Suprapubic skin (tissue), 4 donors: ENCODE results near the gene AKR7A2. TPM values are rescaled to one million over a fixed set of nuclear protein-coding genes. Genes with fewer than 3 reads are reported as not detected.

Source experiments
- DNase-seq, 2 donors: peaks; one replicate each; pipeline ENCODE4 v3.0.0-alpha.2; 2019; ENCODE audit warnings: low spot score in 2 of 2
- H3K27ac ChIP-seq: fragments of 200-600 bp; sonication (generic); one replicate; pipeline ENCODE4 v1.5.1; 2019
- H3K27me3 ChIP-seq: fragments of 200-600 bp; sonication (generic); one replicate; pipeline ENCODE4 v1.5.1; 2019
- H3K36me3 ChIP-seq: fragments of 200-600 bp; sonication (generic); one replicate; pipeline ENCODE4 v1.5.1; 2019
- H3K4me1 ChIP-seq: fragments of 200-600 bp; sonication (generic); one replicate; pipeline ENCODE4 v1.5.1; 2019
- H3K4me3 ChIP-seq: fragments of 200-600 bp; sonication (generic); one replicate; pipeline ENCODE4 v1.5.1; 2019; ENCODE audit warnings: mild to moderate bottlenecking
- H3K9me3 ChIP-seq: fragments of 200-600 bp; sonication (generic); one replicate; pipeline ENCODE4 v1.5.1; 2019
- CTCF ChIP-seq, 2 donors: fragments of 200-600 bp in 1 of 2; fragments of 450-650 bp in 1 of 2; sonication (generic) in 1 of 2; IDR thresholded peaks; one replicate each; pipeline ENCODE4 v1.5.1; 2016 to 2019; ENCODE audit warnings: antibody characterized with exemption in 2 of 2, mild to moderate bottlenecking in 1 of 2, moderate library complexity in 1 of 2
- EP300 ChIP-seq: sonication (generic); formaldehyde crosslinking; IDR thresholded peaks from one replicate; pipeline ENCODE4 v1.6.1; 2017; ENCODE audit warnings: antibody characterized with exemption
- POLR2A ChIP-seq, 2 donors: fragments of 450-650 bp; IDR thresholded peaks; one replicate each; pipeline ENCODE4 v1.6.1; 2017; ENCODE audit warnings: antibody characterized with exemption in 2 of 2, mild to moderate bottlenecking in 2 of 2, moderate library complexity in 2 of 2
- POLR2AphosphoS5 ChIP-seq, 3 donors: sonication (generic); formaldehyde crosslinking; IDR thresholded peaks; one replicate each; pipeline ENCODE4 v1.6.1; 2017; ENCODE audit warnings: antibody characterized with exemption in 3 of 3
- WGBS: methylation state at CpG from one replicate; pipeline ENCODE4 v1.1.5; 2018; 5-methylcytosine and 5-hydroxymethylcytosine counted together
- total RNA-seq, 4 donors: library from RNA; depleted of rRNA; stranded (reverse); fragments of >200 nt; gene quantifications; one replicate each; pipeline ENCODE4 v1.1.0, GENCODE V29; 2016

AKR7A2 gene
- total RNA-seq, 4 donors from 2014 or later, result 64.8 to 95.6 (median 69.4) TPM

GRCh38 chr1:19332832-19333231 lies 20.9 kb upstream of the AKR7A2 start:
- no peak for DNase-seq
- 89% methylated on average over 10 of the region's 12 CpGs for WGBS
- TF ChIP-seq POLR2A (IDR thresholded peaks at IDR 0.05) (no peak), EP300 (no peak), CTCF (IDR thresholded peaks at IDR 0.05) (no peak), POLR2AphosphoS5 (IDR thresholded peaks at IDR 0.05) (no peak)

GRCh38 chr1:19331262-19331878 lies 19.4 kb upstream of the AKR7A2 start:
- 75% methylated on average over 8 of the region's 13 CpGs for WGBS
- Histone ChIP-seq H3K4me1 (no peaks in the 10 kb centered on the region), H3K27ac (no peak overlapping the region)

More at GRCh38 chr1:19332832-19333231, 20.9 kb upstream of the AKR7A2 start:
- no peak overlapping the region for H3K4me3 ChIP-seq
- peaks cover 13% of the 10 kb centered on the region for H3K36me3 ChIP-seq
- H3K27me3 ChIP-seq, result no peaks in the 10 kb centered on the region
- H3K4me1 ChIP-seq, result no peaks in the 10 kb centered on the region
- no peak overlapping the region for H3K27ac ChIP-seq
- H3K9me3 ChIP-seq, result no peaks in the 10 kb centered on the region

GRCh38 chr1:19330449-19331135 lies 18.6 kb upstream of the AKR7A2 start:
- Histone ChIP-seq H3K4me1 (no peaks in the 10 kb centered on the region), H3K27me3 (no peaks in the 10 kb centered on the region), H3K9me3 (no peaks in the 10 kb centered on the region), H3K36me3 (peaks cover 33% of the 10 kb centered on the region), H3K4me3 (no peak overlapping the region), H3K27ac (no peak overlapping the region)
- WGBS, result 69% methylated on average over 14 of the region's 14 CpGs
- DNase-seq, result no peak
- no peak for TF ChIP-seq CTCF (IDR thresholded peaks at IDR 0.05)
- TF ChIP-seq POLR2A (IDR thresholded peaks at IDR 0.05), result no peak
- TF ChIP-seq POLR2AphosphoS5 (IDR thresholded peaks at IDR 0.05), result no peak
- TF ChIP-seq EP300, result no peak

More at GRCh38 chr1:19331262-19331878, 19.4 kb upstream of the AKR7A2 start:
- Histone ChIP-seq H3K36me3 (peaks cover 25% of the 10 kb centered on the region), H3K4me3 (no peak overlapping the region), H3K27me3 (no peaks in the 10 kb centered on the region), H3K9me3 (no peaks in the 10 kb centered on the region)
- no peak for DNase-seq
- TF ChIP-seq POLR2AphosphoS5 (IDR thresholded peaks at IDR 0.05), result no peak

GRCh38 chr1:19329611-19330010 lies 17.7 kb upstream of the AKR7A2 start:
- Histone ChIP-seq H3K27me3 (no peaks in the 10 kb centered on the region), H3K27ac (no peak overlapping the region), H3K4me1 (no peaks in the 10 kb centered on the region), H3K4me3 (no peak overlapping the region), H3K36me3 (peaks cover 43% of the 10 kb centered on the region), H3K9me3 (no peaks in the 10 kb centered on the region)
- no peak for TF ChIP-seq POLR2AphosphoS5 (IDR thresholded peaks at IDR 0.05)
- no peak for TF ChIP-seq EP300
- no peak for TF ChIP-seq CTCF (IDR thresholded peaks at IDR 0.05)
- TF ChIP-seq POLR2A (IDR thresholded peaks at IDR 0.05), result no peak
- no peak for DNase-seq
- 93% methylated on average over 5 of the region's 5 CpGs for WGBS

- peaks cover 47% of the 10 kb centered on the region for H3K36me3 ChIP-seq
- 87% methylated on average over 11 of the region's 13 CpGs for WGBS
- H3K4me1 ChIP-seq, result no peaks in the 10 kb centered on the region
- no peaks in the 10 kb centered on the region for H3K9me3 ChIP-seq
- no peak for DNase-seq
- no peak overlapping the region for H3K4me3 ChIP-seq
- no peaks in the 10 kb centered on the region for H3K27me3 ChIP-seq
- H3K27ac ChIP-seq, result no peak overlapping the region
- TF ChIP-seq POLR2A (IDR thresholded peaks at IDR 0.05) (no peak), CTCF (IDR thresholded peaks at IDR 0.05) (no peak), POLR2AphosphoS5 (IDR thresholded peaks at IDR 0.05) (no peak), EP300 (no peak)
Observed at GRCh38 chr1:19329188-19329587, 17.2 kb upstream of the AKR7A2 start.
